GM18868 (cell line): Measurements from ENCODE around the gene CCDC18.
A peak's percentile ranks its signal among the peaks of the same experiment; 100 is the strongest.
"Not testable (repeated sequence)": the region's sequence is repeated elsewhere in the genome, so short reads cannot be mapped to it uniquely, and the experiment has no call there.

ENCODE experiments used
- ATAC-seq: cut with Tn5 transposase; IDR thresholded peaks from one replicate; pipeline ENCODE4 v1.9.1; 2021; ENCODE audit warnings: mild to moderate bottlenecking, moderate library complexity; ENCODE audit not compliant: unreplicated experiment

Gene CCDC18

DNA sequence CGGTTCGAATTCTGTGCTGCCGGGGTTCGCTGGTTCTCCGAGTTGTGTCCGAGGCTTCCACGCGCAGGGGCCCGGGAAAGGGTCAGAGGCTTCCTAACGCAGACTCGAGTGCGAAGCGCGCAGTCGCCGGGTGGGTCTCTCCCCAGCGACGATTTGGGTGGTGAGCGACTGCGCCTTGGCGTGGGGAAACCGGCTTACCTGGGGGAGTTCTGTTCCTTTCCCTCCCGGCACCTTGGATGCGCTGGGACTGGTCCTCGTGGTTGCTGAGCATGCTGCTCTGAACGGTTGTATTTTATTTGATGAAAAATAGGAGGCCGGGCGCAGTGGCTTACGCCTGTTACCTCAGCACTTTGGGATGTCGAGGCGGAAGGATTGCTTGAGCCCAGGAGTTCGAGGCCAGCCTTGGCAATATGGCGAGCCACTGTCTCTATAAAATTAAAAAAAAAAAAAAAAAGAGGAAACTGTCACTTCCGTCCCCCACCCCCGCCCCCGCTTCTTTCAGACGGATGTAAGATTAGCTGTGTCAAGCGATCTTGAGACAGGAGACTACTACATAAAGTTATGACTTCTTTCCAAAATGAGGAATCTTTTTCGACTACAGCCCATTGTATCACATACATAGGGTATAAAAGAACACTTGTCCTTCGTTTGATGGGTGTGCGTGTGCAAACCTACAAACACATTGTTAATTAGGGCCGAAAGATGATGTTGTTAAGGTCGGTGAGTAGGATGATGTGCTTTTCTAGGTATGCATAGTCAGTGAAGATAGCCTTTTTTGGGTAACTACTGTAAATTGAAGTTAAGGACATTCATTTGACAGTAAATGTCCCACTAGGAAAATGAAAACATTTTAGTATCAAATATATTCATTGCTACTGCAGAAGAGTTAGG lies at the start of gene CCDC18:
TSS of gene CCDC18 (plus strand) at position 2 of the 891 bp plus-strand sequence. CDS start 2,638 bp downstream, outside the sequence.
- peak; percentile 3 for ATAC-seq

DNA sequence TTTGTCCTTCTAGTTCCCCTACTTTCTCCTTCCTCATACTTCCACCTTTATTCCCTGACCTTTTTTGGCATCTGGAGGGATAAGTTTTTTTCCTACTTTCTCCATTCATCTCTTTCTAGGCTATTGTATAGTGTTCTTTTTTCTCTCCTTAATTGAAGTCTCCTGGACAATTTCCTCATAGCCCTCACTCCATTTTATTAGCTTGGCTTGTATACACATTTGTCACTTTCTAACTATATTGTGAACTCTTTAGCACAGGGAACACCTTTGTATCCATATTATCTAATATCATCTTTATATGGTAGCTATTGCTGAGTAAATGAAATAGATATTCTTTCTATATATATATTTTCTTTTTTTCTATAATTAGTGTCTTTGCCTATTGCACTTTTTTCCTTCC lies 47.9 kb upstream of the CCDC18 start:
- ATAC-seq = no peak

DNA sequence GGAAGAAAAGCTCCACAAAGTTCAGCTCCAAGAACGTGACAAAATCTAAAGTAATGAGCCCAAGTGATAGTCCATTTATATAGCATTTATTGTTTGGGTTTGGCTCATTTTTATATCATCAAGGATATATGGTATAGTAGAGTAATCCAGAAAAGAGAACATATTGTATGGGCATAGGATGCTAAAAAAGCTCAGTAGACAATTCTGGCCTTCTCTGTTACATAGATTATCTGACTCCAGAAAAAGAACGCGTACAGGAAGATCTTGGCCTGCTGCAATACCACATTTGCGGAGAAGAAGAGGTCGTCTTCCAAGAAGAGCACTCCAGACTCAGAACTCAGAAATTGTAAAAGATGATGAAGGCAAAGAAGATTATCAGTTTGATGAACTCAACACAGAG lies 44.1 kb upstream of the CCDC18 start:
- no peak for ATAC-seq

DNA sequence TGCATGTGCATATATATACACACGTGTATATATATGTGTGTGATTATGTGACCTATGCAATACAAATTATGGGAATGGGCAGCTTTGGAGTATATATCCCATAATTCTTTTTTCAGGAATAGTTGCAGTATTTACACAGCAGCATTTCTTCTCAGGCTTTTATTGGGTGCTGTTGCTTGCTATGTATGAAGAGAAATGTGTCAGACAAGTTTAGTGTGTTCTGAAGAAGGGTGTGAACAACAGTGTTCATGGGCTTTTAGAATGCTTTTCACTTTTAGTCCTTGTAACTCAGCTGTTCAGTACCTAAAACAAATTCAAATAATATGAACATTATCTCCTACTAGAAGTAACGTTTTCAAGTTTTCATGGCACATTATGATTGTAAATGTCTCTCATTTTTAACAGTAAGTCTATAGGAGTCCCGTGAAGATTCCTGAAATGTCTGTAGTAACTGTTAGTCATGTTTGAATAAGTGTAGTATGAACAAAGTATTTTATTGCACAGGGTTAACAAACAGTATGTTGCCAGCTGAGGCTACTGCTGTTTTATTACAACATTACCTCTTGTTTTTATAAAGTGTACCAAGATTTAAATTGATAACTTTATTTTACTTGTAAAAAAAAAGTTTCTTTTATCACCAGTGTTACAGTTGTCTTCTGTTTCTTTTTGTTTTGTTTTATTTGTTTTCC lies 42.8 kb upstream of the CCDC18 start:
- no peak for ATAC-seq

DNA sequence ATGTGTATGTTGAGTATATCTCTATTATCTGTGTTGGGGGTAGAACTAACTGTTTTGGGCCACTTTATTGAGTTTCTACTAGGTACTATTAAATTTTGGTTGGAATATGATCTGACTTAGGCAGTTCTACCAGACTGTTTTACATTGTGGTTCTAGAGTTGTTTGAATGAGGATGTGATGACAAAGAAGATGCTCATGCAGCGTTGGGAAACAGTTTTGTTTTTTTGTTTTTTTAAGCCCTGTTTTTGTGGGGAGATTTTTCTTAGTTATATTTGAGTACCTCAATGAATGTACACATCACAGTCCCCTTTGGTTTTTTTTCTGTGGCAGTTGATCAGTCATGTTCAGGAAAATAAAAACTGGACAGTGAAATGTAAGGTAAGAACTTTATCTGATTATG lies 40.4 kb upstream of the CCDC18 start:
- no peak for ATAC-seq

- no peak for ATAC-seq
These were observed 38.4 kb upstream of the CCDC18 start for GRCh38 chr1:93142161-93142560.

GRCh38 chr1:93143136-93143535 lies 37.4 kb upstream of the CCDC18 start:
- ATAC-seq = no peak

- ATAC-seq = no peak
These were observed 36.8 kb upstream of the CCDC18 start for GRCh38 chr1:93143769-93144168.

DNA sequence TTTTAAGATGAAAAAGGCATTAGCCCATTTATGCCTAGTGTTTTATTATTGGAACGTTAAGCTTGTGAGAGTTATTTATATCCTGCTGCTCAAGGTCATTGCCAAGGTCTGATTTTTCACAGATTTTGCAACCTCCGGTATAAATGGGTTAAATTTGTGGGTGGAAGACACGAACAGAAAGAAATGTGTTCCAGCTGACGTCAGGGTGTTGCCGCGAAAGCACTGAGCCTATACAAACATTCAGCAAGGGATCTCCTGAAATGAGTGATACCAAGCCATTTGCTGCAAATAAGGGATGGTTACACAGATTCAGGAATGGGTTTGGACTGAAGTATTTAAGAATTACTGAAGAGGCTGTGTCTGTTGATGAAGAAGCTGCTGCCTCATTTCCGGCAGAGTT lies 32.5 kb upstream of the CCDC18 start:
- no peak for ATAC-seq

DNA sequence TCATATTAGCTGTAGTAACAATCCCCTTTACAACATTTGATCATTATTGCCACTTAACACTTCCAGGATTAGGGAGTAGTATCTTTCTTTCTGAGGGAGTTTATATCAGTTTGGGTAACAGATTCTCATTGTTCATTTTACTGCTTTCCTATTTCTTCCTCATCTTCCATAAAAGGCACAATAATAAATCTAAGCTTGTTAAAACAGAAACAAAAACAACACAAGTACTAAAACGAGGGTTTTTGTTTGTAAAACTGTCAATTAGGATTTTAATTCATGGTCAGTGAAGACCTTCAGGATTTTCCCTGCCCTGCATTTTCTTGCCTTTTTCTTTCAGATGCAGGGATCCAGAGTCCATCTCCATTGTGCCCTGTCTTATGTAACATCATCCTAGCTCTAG lies 29.8 kb upstream of the CCDC18 start:
- ATAC-seq = no peak

DNA sequence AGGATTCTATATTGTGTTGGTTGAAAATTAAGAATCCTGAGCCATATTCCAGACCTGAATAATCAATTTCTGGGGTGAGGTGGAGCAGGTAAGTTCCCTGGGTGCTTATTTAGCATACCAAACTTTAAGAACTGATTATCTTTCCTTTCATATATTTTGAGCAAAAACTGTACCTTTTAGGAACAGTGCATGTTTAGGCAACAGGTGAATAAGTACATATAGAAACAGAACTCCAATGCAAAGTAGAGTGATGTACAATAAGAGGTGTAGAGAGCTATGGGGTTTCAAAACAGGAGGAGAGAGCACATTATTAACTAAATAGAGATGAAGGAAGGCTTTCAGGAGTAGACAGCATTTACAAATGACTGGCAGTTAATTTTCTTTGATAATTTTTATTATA lies 29.1 kb upstream of the CCDC18 start:
- ATAC-seq = no peak

- no peak for ATAC-seq
These were observed 27.7 kb upstream of the CCDC18 start for GRCh38 chr1:93152835-93153234.

DNA sequence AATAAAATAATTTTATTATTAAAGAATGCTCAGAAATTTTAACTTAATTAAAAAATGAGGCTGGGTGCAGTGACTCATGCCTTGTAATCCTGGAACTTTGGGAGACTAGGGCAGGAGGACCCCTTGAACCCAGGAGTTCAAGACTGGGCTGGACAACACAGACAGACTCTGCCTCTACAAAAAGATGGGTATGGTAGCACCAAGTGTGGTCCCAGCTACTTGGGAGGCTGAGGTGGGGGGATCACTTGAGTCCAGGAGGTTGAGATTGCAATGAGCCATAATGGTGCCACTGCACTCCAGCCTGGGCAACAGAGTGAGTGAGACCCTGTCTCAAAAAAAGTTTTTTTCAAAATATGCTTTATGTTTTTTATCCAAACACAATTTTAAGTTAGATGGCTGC lies 25.6 kb upstream of the CCDC18 start:
- no peak for ATAC-seq

DNA sequence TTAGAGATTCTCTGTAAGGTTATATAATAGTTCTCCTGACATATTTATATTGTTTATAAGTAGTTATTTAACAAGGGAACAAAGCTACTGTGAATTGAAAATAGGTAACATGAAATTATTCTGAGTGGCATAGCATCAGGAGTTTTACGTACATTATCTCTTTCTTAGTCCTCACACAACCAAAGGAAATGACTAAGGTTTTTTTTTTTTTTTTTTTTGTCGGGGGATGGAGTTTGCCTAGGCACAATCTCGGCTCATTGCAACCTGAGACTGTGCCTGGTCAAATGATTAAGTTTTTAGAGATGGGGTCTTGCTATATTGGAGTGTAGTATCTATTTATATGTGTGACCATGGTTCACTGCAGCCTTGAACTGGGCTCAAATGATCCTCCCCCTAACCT lies 25.2 kb upstream of the CCDC18 start:
- no peak for ATAC-seq

GRCh38 chr1:93159337-93159736 lies 21.2 kb upstream of the CCDC18 start:
- ATAC-seq = no peak

- ATAC-seq = not testable (repeated sequence)
These were observed 17.2 kb upstream of the CCDC18 start for GRCh38 chr1:93163314-93163713.

GRCh38 chr1:93164816-93165215 lies 15.7 kb upstream of the CCDC18 start:
- no peak for ATAC-seq

- ATAC-seq = not testable (repeated sequence)
These were observed 14.6 kb upstream of the CCDC18 start for GRCh38 chr1:93165895-93166294.

- ATAC-seq = no peak
These were observed 13.5 kb upstream of the CCDC18 start for GRCh38 chr1:93167006-93167405.

DNA sequence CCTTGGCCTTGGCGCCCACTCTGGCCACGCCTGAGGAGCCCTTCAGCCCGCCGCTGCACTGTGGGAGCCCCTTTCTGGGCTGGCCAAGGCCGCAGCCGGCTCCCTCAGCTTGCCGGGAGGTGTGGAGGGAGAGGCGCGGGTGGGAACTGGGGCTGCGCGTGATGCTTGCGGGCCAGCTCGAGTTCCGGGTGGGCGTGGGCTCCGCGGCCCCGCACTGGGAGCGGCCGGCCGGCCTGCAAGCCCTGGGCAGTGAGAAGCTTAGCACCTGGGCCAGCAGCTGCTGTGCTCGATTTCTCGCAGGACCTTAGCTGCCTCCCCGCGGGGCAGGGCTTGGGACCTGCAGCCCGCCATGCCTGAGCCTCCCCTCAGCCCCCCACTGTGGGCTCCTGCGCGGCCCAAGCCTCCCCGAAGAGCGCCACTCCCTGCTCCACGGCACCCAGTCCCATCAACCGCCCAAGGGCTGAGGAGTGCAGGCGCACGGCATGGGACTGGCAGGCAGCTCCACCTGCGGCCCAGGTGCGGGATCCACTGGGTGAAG lies 10.3 kb upstream of the CCDC18 start:
- not testable (repeated sequence) for ATAC-seq

DNA sequence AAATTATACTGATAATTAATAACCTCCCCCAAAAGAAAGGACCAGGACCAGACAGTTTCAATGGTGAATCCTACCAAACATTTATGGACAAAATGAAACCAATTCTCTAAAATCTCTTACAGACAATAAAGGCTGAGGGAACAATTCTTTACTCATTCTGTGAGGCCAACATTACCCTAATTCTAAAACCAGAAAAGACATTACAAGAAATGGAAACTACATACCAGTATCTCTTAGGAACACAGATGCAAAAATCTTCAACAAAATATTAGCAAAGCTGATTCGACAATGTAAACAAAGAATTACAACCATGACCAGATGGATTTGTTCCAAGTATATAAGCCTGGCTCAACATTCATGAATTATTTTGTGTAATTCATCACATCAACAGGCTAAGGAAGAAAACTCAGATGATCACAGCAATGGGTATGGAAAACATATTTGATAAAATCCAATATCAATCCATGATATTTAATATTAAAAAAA lies 8.9 kb upstream of the CCDC18 start:
- ATAC-seq = no peak

DNA sequence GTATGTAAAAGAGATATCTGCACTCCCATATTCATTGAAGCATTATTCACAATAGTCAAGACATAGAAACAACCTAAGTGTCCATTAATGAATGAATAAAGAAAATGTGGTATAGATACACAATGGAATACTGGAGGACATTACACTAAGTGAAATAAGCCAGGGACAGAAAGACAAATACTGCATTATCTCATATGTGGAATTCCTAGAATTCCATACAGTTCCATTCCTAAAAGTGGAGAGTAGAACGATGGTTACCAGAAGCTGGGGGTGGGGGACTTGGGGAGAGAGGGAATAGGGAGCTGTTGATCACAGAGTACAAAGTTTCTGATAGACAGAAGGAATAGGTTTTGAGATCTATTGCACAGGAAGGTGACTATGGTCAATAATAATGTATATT lies 7.7 kb upstream of the CCDC18 start:
- no peak for ATAC-seq
